ENCODE measurements around the gene KLHL40.

- TF ChIP-seq CTCF (conservative IDR thresholded peaks at IDR 0.05) (no peak), ZFX (IDR thresholded peaks at IDR 0.05) (no peak)
These were observed 4.5 kb upstream of the KLHL40 start for GRCh38 chr3:42680806-42681205.

All from C4-2B (cell line).